Cerebellar nuclear complex (tissue), 1 donor: Measurements from ENCODE around the gene SLC26A5.
"Not testable (repeated sequence)": the region's sequence is repeated elsewhere in the genome, so short reads cannot be mapped to it uniquely, and the experiment has no call there.

Experiments
- DNase-seq, 2 experiments: peaks; one replicate each; lab custom pipeline; 2025; lab: John Stamatoyannopoulos, UW

Gene SLC26A5

GRCh38 chr7:103399687-103400086, 46.3 kb downstream of the SLC26A5 start:
- not testable (repeated sequence) for DNase-seq

GRCh38 chr7:103398483-103399127, 47.4 kb downstream of the SLC26A5 start:
- no peak for DNase-seq

GRCh38 chr7:103396471-103396870, 49.5 kb downstream of the SLC26A5 start:
- DNase-seq: no peak

- DNase-seq: no peak
Measured at GRCh38 chr7:103395071-103395470, 50.9 kb downstream of the SLC26A5 start.

GRCh38 chr7:103394566-103394965, 51.4 kb downstream of the SLC26A5 start:
- DNase-seq: no peak

- DNase-seq: no peak
Measured at GRCh38 chr7:103391976-103392375, 54.0 kb downstream of the SLC26A5 start.

GRCh38 chr7:103391150-103391549, 54.9 kb downstream of the SLC26A5 start:
- no peak for DNase-seq

GRCh38 chr7:103389263-103389662, 56.7 kb downstream of the SLC26A5 start:
- DNase-seq: no peak

GRCh38 chr7:103388469-103389140, 57.4 kb downstream of the SLC26A5 start:
- DNase-seq: no peak

- no peak for DNase-seq
Measured at GRCh38 chr7:103387242-103387641, 58.8 kb downstream of the SLC26A5 start.

- DNase-seq: no peak
Measured at GRCh38 chr7:103382032-103382402, 64.0 kb downstream of the SLC26A5 start.

GRCh38 chr7:103381280-103382031, 64.6 kb downstream of the SLC26A5 start:
- no peak for DNase-seq

- DNase-seq: no peak
Measured at GRCh38 chr7:103380395-103381191, 65.4 kb downstream of the SLC26A5 start.

GRCh38 chr7:103379270-103379975, 66.6 kb downstream of the SLC26A5 start:
- no peak for DNase-seq

- no peak for DNase-seq
Measured at GRCh38 chr7:103373866-103374643, 72.0 kb downstream of the SLC26A5 start.

- no peak for DNase-seq
Measured at GRCh38 chr7:103369432-103369831, 76.6 kb downstream of the SLC26A5 start.

GRCh38 chr7:103349805-103350204, 96.2 kb downstream of the SLC26A5 start:
- DNase-seq: no peak

GRCh38 chr7:103348959-103349358, 97.0 kb downstream of the SLC26A5 start:
- DNase-seq: no peak

- DNase-seq: no peak
Measured at GRCh38 chr7:103348452-103348851, 97.6 kb downstream of the SLC26A5 start.

- peak; percentile 5 to 54 for DNase-seq
Measured at GRCh38 chr7:103347507-103348267, 98.3 kb downstream of the SLC26A5 start, which contains the start of gene PSMC2. Gene PSMC2 (plus strand): TSS chr7:103347643. CDS start chr7:103347712, 69 bp downstream.
